ENCODE results near the gene ROCK2. TPM values are rescaled to one million over a fixed set of nuclear protein-coding genes. Genes with fewer than 3 reads are reported as not detected.
A peak's percentile ranks its signal among the peaks of the same experiment; 100 is the strongest.

The ROCK2 gene
- total and polyA plus RNA-seq, 2 of the 13 experiments (the other 11 are each of a cell fraction or from before 2014, with no cell fraction given), result 38.1 to 119 TPM

DNA sequence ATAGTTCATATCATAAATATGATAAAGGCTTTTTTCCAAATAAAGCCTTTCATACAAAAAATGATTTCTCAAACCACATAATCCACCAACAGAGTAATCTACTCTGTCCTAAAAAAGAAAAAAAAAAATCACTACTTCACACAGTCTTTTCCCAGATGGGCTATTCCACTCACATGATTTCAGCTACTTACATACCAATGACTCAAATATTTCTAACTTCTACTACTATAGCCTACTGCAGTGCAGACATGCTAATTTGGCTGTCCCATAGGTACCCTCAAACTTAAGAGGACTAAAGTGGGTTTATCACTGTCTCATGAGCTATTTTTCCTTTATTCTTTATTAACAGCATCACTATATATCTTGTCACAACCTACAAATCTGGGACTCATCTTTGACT lies 131.8 kb downstream of the ROCK2 start:
- TF ChIP-seq RBM22 (optimal IDR thresholded peaks at IDR 0.05; ENCODE audit: low read length) (peak; percentile 1), ZEB1 (IDR thresholded peaks at IDR 0.05; ENCODE audit: insufficient replicate concordance, low read depth) (no peak)
- in situ Hi-C loops (cut with HindIII; ENCODE audit: extremely low pct_ligation_motif_present, low pct_unique_long_range_greater_than_20kb), result no loop called here
- H3K36me3 ChIP-seq (replicated peaks in 1 of 2; ENCODE audit: control insufficient read depth in 1 of 2, insufficient read depth in 2 of 2, low read length in 2 of 2), result peaks cover 35 to 90% of the 10 kb centered on the region in 2 experiments
- H3K79me2 ChIP-seq (ENCODE audit: insufficient read depth, low read length), result no peaks in the 10 kb centered on the region
- ATAC-seq (no peak), DNase-seq (ENCODE audit: low spot score) (no peak), FAIRE-seq (no peak)
- no peaks in the 10 kb centered on the region for H3K27me3 ChIP-seq (ENCODE audit: control insufficient read depth in 1 of 2, insufficient read depth in 2 of 2, low read length in 2 of 2)
- ChIA-PET POLR2A (interaction anchor here (1.2 kb wide), 1 partner anchor 132 kb away, joined by 3 read pairs; the partner anchor contains the start of gene ROCK2), CTCF (ENCODE audit: low intra/inter-chr PET ratio, low total read pairs) (no interaction called here)
- no TSS peak for BruUV-seq (replicated peaks)
- no peak overlapping the region for H3K27ac ChIP-seq (ENCODE audit: extremely low read length, insufficient read depth, low read length)
- no peaks in the 10 kb centered on the region for H3K9me3 ChIP-seq (ENCODE audit: low read length)
- intact Hi-C loops (cut with micrococcal nuclease; ENCODE audit: unreplicated experiment), result no loop called here
- no peaks in the 10 kb centered on the region for H3K4me1 ChIP-seq (ENCODE audit: insufficient read depth, low read length)
- H2AFZ ChIP-seq (ENCODE audit: low read length), result no peak overlapping the region
- H3K9ac ChIP-seq (ENCODE audit: insufficient read depth, low read depth, low read length), result no peak overlapping the region
- no peak overlapping the region for H3K4me2 ChIP-seq (ENCODE audit: low read depth, low read length)
- H4K20me1 ChIP-seq (ENCODE audit: insufficient read depth, low read length), result no peaks in the 10 kb centered on the region
- H3K4me3 ChIP-seq (replicated peaks in 1 of 3; ENCODE audit: insufficient read depth in 1 of 3, low read depth in 2 of 3, low read length in 3 of 3), result no peak overlapping the region

- in situ Hi-C loops (cut with HindIII; ENCODE audit: extremely low pct_ligation_motif_present, low pct_unique_long_range_greater_than_20kb), result no loop called here
- Histone ChIP-seq H3K4me2 (ENCODE audit: low read depth, low read length) (no peak overlapping the region), H3K4me3 (replicated peaks in 1 of 3; ENCODE audit: insufficient read depth in 1 of 3, low read depth in 2 of 3, low read length in 3 of 3) (no peak overlapping the region), H3K79me2 (ENCODE audit: insufficient read depth, low read length) (no peaks in the 10 kb centered on the region), H3K9me3 (ENCODE audit: low read length) (no peaks in the 10 kb centered on the region), H3K27me3 (ENCODE audit: control insufficient read depth in 1 of 2, insufficient read depth in 2 of 2, low read length in 2 of 2) (no peaks in the 10 kb centered on the region), H3K36me3 (replicated peaks in 1 of 2; ENCODE audit: control insufficient read depth in 1 of 2, insufficient read depth in 2 of 2, low read length in 2 of 2) (peaks cover 32 to 89% of the 10 kb centered on the region in 2 experiments), H3K9ac (ENCODE audit: insufficient read depth, low read depth, low read length) (no peak overlapping the region), H3K4me1 (ENCODE audit: insufficient read depth, low read length) (no peaks in the 10 kb centered on the region), H3K27ac (ENCODE audit: extremely low read length, insufficient read depth, low read length) (no peak overlapping the region), H4K20me1 (ENCODE audit: insufficient read depth, low read length) (no peaks in the 10 kb centered on the region), H2AFZ (ENCODE audit: low read length) (no peak overlapping the region)
- ATAC-seq, result no peak
- intact Hi-C loops (cut with micrococcal nuclease; ENCODE audit: unreplicated experiment), result no loop called here
- CTCF ChIA-PET (ENCODE audit: low intra/inter-chr PET ratio, low total read pairs), result no interaction called here
- FAIRE-seq, result no peak
- no peak for DNase-seq (ENCODE audit: low spot score)
- no TSS peak for BruUV-seq (replicated peaks)
- POLR2A ChIA-PET, result no interaction called here
- TF ChIP-seq TRIM22 (IDR thresholded peaks at IDR 0.05), result no peak
- TF ChIP-seq POLR2G (IDR thresholded peaks at IDR 0.05; ENCODE audit: low read depth, low read length), result no peak
- TF ChIP-seq ZNF264 (CRISPR knock-in tag; IDR thresholded peaks at IDR 0.05), result no peak
- TF ChIP-seq, protein P1, sequence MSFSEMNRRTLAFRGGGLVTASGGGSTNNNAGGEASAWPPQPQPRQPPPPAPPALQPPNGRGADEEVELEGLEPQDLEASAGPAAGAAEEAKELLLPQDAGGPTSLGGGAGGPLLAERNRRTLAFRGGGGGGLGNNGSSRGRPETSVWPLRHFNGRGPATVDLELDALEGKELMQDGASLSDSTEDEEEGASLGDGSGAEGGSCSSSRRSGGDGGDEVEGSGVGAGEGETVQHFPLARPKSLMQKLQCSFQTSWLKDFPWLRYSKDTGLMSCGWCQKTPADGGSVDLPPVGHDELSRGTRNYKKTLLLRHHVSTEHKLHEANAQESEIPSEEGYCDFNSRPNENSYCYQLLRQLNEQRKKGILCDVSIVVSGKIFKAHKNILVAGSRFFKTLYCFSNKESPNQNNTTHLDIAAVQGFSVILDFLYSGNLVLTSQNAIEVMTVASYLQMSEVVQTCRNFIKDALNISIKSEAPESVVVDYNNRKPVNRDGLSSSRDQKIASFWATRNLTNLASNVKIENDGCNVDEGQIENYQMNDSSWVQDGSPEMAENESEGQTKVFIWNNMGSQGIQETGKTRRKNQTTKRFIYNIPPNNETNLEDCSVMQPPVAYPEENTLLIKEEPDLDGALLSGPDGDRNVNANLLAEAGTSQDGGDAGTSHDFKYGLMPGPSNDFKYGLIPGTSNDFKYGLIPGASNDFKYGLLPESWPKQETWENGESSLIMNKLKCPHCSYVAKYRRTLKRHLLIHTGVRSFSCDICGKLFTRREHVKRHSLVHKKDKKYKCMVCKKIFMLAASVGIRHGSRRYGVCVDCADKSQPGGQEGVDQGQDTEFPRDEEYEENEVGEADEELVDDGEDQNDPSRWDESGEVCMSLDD (CRISPR knock-in tag; IDR thresholded peaks at IDR 0.05; ENCODE audit: borderline replicate concordance), result no peak
- TF ChIP-seq RARA (CRISPR knock-in tag; IDR thresholded peaks at IDR 0.05), result no peak
- no peak for TF ChIP-seq LRRFIP1 (CRISPR knock-in tag; conservative IDR thresholded peaks at IDR 0.05)
- TF ChIP-seq RELA (CRISPR knock-in tag; IDR thresholded peaks at IDR 0.05), result no peak
- no peak for TF ChIP-seq ZNF446 (CRISPR knock-in tag; IDR thresholded peaks at IDR 0.05)
- TF ChIP-seq, protein P2, sequence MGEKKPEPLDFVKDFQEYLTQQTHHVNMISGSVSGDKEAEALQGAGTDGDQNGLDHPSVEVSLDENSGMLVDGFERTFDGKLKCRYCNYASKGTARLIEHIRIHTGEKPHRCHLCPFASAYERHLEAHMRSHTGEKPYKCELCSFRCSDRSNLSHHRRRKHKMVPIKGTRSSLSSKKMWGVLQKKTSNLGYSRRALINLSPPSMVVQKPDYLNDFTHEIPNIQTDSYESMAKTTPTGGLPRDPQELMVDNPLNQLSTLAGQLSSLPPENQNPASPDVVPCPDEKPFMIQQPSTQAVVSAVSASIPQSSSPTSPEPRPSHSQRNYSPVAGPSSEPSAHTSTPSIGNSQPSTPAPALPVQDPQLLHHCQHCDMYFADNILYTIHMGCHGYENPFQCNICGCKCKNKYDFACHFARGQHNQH (CRISPR knock-in tag; IDR thresholded peaks at IDR 0.05), result no peak
- no peak for TF ChIP-seq KDM4B (CRISPR knock-in tag; IDR thresholded peaks at IDR 0.05)
These were observed 136.4 kb downstream of the ROCK2 start for GRCh38 chr2:11208083-11208482.

All from HepG2 (cell line).